Activated T-cell treated with anti-CD3 and anti-CD28 coated beads, Interleukin-2, amount 50 U/mL, for 4 hours (primary cell): ENCODE data around the gene ZBTB12. TPM values are rescaled to one million over a fixed set of nuclear protein-coding genes. Genes with fewer than 3 reads are reported as not detected.
"Not testable (repeated sequence)": the region's sequence is repeated elsewhere in the genome, so short reads cannot be mapped to it uniquely, and the experiment has no call there.

ENCODE experiments used
- ATAC-seq, 2 donors: fragments of 200-7000 bp; cut with Tn5 transposase; one replicate each; pipeline ENCODE4 v1.10.0; 2021
- DNase-seq: peaks from one replicate; pipeline ENCODE4 v3.0.0-alpha.2; 2020
- H3K27me3 Mint-ChIP-seq: one replicate; pipeline ENCODE4 v1.8.0; 2021; ENCODE audit warnings: low read depth, mixed read lengths
- H3K36me3 Mint-ChIP-seq: one replicate; pipeline ENCODE4 v1.8.0; 2022; ENCODE audit warnings: mixed read lengths; ENCODE audit not compliant: insufficient read depth
- H3K4me1 Mint-ChIP-seq: one replicate; pipeline ENCODE4 v1.8.0; 2021; ENCODE audit warnings: low read depth, mixed read lengths
- H3K4me3 Mint-ChIP-seq: one replicate; pipeline ENCODE4 v1.8.0; 2021; ENCODE audit warnings: mild to moderate bottlenecking, moderate library complexity, mixed read lengths
- H3K9me3 Mint-ChIP-seq: one replicate; pipeline ENCODE4 v1.8.0; 2021; ENCODE audit warnings: mixed read lengths
- total RNA-seq, 3 donors: library from RNA; stranded (reverse); gene quantifications; one replicate each; pipeline ENCODE4 v1.2.1, GENCODE V29; 2021

Gene ZBTB12
- total RNA-seq, 3 donors from 2014 or later, result 3.5 to 6.1 (median 5.4) TPM

GRCh38 chr6:31933537-31933936, 31.7 kb upstream of the ZBTB12 start:
- Mint-ChIP-seq H3K36me3 (no peaks in the 10 kb centered on the region), H3K4me3 (no peak overlapping the region), H3K9me3 (no peaks in the 10 kb centered on the region), H3K27me3 (peaks cover 3% of the 10 kb centered on the region), H3K4me1 (no peaks in the 10 kb centered on the region)
- ATAC-seq, result no peak
- DNase-seq, result no peak

GRCh38 chr6:31932137-31932536, 30.3 kb upstream of the ZBTB12 start:
- not testable (repeated sequence) for H3K4me3 Mint-ChIP-seq, H3K36me3 Mint-ChIP-seq

DNA sequence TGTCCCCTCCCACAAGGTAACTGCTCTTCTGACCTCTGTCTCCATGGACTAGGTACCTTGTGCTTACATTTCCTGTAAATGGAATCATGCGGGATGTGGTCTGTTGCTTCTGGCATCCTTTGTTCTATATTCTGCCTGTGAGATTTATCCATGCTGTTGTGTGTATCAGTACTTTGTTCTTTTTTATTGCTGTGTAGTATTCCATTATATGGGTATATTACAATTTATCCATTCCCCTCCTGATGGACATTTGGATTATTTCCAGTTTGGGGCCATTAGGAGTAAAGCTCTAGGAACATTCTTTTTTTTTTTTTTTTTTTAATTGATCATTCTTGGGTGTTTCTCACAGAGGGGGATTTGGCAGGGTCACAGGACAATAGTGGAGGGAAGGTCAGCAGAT, 29.1 kb upstream of the ZBTB12 start:
- ATAC-seq (no peak), DNase-seq (no peak)
- Mint-ChIP-seq H3K36me3 (no peaks in the 10 kb centered on the region), H3K4me3 (no peak overlapping the region), H3K9me3 (no peaks in the 10 kb centered on the region), H3K4me1 (no peaks in the 10 kb centered on the region), H3K27me3 (peaks cover 3% of the 10 kb centered on the region)

More at GRCh38 chr6:31932137-31932536, 30.3 kb upstream of the ZBTB12 start:
- H3K4me1 Mint-ChIP-seq, ATAC-seq, H3K9me3 Mint-ChIP-seq, H3K27me3 Mint-ChIP-seq, DNase-seq: not testable (repeated sequence)

DNA sequence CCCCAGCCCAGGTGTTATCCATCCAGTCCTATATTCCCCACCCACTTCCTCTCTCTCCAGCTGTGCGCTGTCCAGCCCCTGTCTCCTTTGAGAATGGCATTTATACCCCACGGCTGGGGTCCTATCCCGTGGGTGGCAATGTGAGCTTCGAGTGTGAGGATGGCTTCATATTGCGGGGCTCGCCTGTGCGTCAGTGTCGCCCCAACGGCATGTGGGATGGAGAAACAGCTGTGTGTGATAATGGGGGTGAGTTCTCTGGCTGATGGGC, 26.7 kb upstream of the ZBTB12 start:
- Mint-ChIP-seq H3K9me3 (no peaks in the 10 kb centered on the region), H3K36me3 (no peaks in the 10 kb centered on the region), H3K4me1 (no peaks in the 10 kb centered on the region), H3K27me3 (peaks cover 3% of the 10 kb centered on the region), H3K4me3 (no peak overlapping the region)
- ATAC-seq (no peak), DNase-seq (no peak)

GRCh38 chr6:31927863-31928671, 26.2 kb upstream of the ZBTB12 start:
- no peaks in the 10 kb centered on the region for H3K9me3 Mint-ChIP-seq
- peaks cover 3% of the 10 kb centered on the region for H3K27me3 Mint-ChIP-seq
- H3K4me3 Mint-ChIP-seq, result no peak overlapping the region
- no peaks in the 10 kb centered on the region for H3K36me3 Mint-ChIP-seq
- H3K4me1 Mint-ChIP-seq, result no peaks in the 10 kb centered on the region
- ATAC-seq, result no peak
- no peak for DNase-seq

DNA sequence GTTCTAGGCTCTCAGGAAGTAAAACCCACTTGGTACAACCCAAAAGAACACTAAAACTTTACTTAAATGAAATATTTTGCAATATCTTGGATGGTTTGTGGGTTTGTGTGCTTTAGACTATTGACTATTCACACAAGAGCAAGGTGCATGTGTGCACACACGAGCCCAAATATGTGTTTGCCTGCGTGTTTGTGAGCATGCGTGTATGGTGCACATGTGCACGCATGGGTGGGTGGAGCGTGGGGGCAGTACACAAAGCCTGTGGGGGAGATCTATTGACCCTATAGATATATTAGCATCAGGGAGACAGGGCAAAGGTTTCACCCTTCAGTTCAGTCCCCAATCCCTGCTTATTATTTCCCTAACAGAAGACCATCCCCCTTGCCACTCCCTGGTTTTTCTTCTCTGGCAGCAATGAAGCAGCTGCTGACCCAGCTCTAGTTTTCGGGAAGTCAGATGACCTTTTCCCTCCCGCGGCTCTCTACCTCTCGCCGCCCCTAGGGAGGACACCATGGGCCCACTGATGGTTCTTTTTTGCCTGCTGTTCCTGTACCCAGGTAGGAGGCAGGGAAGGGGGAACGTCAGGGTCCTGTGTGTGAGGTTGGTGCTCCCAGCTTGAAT, 25.5 kb upstream of the ZBTB12 start, which contains the start of gene C2:
Gene C2, plus strand, starts transcription at position 476 of the 621 bp plus-strand sequence. Its CDS starts 36 bp downstream, at position 512.
- Mint-ChIP-seq H3K4me3 (no peak within 1 kb of the TSS), H3K9me3 (no peaks in the 10 kb centered on the region), H3K27me3 (no peaks in the 10 kb centered on the region), H3K4me1 (no peaks in the 10 kb centered on the region), H3K36me3 (no peaks in the 10 kb centered on the region)
- no peak for DNase-seq
- ATAC-seq, result no peak

DNA sequence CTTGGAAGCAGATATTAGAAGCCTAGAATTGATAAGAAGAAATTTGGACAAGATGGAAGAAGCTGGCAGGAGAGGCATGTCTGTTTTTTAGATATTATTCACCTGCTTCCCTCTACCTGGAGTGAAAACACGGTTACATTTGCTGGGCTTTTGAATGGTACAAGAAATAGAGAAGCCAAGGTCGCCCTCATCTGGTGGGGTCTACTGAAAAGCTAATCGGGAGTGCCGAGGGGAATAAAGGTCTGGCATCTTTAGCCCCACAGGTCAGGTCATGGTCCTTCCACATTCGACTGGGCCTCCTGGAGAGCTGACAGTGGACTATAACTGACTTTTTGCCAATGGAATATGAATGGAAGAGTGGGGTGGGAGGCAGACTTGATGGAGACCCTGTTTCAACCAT, 21.1 kb upstream of the ZBTB12 start:
- H3K36me3 Mint-ChIP-seq, result no peaks in the 10 kb centered on the region
- H3K27me3 Mint-ChIP-seq, result no peaks in the 10 kb centered on the region
- no peaks in the 10 kb centered on the region for H3K4me1 Mint-ChIP-seq
- DNase-seq (no peak), ATAC-seq (peak in 1 of 2 donors; percentile 30)
- no peaks in the 10 kb centered on the region for H3K9me3 Mint-ChIP-seq
- H3K4me3 Mint-ChIP-seq, result no peak overlapping the region

GRCh38 chr6:31920811-31921210, 18.9 kb upstream of the ZBTB12 start:
- peaks cover 3% of the 10 kb centered on the region for H3K27me3 Mint-ChIP-seq
- no peak for DNase-seq
- H3K9me3 Mint-ChIP-seq, result no peaks in the 10 kb centered on the region
- no peak overlapping the region for H3K4me3 Mint-ChIP-seq
- H3K36me3 Mint-ChIP-seq, result no peaks in the 10 kb centered on the region
- ATAC-seq, result no peak
- no peaks in the 10 kb centered on the region for H3K4me1 Mint-ChIP-seq

- Mint-ChIP-seq H3K27me3 (peaks cover 6% of the 10 kb centered on the region), H3K9me3 (no peaks in the 10 kb centered on the region), H3K36me3 (no peaks in the 10 kb centered on the region), H3K4me1 (no peaks in the 10 kb centered on the region), H3K4me3 (no peak overlapping the region)
- ATAC-seq, result no peak
- DNase-seq, result no peak
Observed at GRCh38 chr6:31919624-31920303, 17.9 kb upstream of the ZBTB12 start.

- H3K4me3 Mint-ChIP-seq, result no peak overlapping the region
- DNase-seq, result no peak
- H3K27me3 Mint-ChIP-seq, result peaks cover 6% of the 10 kb centered on the region
- no peaks in the 10 kb centered on the region for H3K36me3 Mint-ChIP-seq
- no peaks in the 10 kb centered on the region for H3K9me3 Mint-ChIP-seq
- no peak for ATAC-seq
- no peaks in the 10 kb centered on the region for H3K4me1 Mint-ChIP-seq
Observed at GRCh38 chr6:31918069-31918720, 16.3 kb upstream of the ZBTB12 start.

DNA sequence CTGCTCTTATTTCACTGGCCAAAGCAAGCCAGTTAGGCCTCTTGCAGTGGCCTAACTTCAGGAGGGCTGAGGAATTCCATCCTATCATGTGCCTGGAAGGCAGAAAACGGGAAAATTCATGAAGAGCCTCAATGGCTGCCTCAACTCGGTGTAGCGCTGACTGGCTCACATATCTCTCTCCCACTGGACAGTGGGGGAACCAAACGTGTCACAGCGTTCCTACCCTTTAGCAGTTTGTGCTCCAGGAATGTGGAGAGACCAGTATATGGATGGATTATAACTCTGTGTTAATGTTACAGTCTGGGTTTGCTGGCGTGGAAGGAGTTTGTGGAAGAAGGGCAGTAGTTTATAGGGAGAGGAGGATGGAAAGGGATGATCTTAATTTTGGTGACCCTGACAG, 13.9 kb upstream of the ZBTB12 start:
- ATAC-seq, result no peak
- Mint-ChIP-seq H3K27me3 (peaks cover 7% of the 10 kb centered on the region), H3K4me3 (no peak overlapping the region), H3K9me3 (no peaks in the 10 kb centered on the region), H3K4me1 (peaks cover 2% of the 10 kb centered on the region), H3K36me3 (no peaks in the 10 kb centered on the region)
- DNase-seq, result no peak

GRCh38 chr6:31915351-31915750, 13.5 kb upstream of the ZBTB12 start:
- DNase-seq (no peak), ATAC-seq (no peak)
- Mint-ChIP-seq H3K4me1 (peaks cover 3% of the 10 kb centered on the region), H3K27me3 (peaks cover 7% of the 10 kb centered on the region), H3K4me3 (no peak overlapping the region), H3K36me3 (no peaks in the 10 kb centered on the region), H3K9me3 (no peaks in the 10 kb centered on the region)

DNA sequence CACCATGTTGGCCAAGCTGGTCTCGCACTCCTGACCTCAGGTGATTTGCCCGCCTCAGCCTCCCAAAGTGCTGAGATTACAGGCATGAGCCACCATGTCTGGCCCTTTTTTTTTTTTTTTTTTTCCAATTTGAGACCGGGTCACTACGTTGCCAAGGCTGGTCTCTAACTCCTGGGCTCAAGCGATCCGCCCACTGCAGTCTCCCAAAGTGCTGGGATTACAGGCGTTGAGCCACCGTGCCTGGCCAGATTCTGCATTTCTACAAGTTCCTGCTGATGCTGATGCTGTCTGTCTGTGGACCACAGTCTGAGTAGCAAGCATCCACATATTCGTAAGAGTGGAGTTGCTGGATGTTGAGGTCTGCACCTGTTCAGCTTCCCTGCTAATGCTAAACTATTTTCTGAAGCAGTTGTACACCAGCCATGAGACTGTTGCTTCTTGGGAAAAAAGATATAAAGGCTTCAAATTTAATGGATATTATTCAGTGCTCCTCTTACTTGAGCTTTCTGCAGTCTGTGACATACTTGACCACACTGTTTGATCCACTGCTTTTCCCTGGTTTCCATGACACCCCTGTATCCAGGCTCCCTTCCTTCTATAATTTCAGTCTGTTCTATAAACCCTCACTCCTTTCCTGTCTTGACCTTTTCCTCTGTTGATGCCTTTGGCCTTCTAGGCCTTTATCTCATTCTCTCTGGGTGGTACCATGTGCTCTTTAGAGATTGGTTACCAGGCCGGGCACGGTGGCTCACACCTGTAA, 10.1 kb upstream of the ZBTB12 start:
- Mint-ChIP-seq H3K27me3 (peaks cover 13% of the 10 kb centered on the region), H3K4me3 (no peak overlapping the region), H3K9me3 (no peaks in the 10 kb centered on the region), H3K36me3 (no peaks in the 10 kb centered on the region), H3K4me1 (peaks cover 7% of the 10 kb centered on the region)
- no peak for ATAC-seq
- DNase-seq, result no peak

DNA sequence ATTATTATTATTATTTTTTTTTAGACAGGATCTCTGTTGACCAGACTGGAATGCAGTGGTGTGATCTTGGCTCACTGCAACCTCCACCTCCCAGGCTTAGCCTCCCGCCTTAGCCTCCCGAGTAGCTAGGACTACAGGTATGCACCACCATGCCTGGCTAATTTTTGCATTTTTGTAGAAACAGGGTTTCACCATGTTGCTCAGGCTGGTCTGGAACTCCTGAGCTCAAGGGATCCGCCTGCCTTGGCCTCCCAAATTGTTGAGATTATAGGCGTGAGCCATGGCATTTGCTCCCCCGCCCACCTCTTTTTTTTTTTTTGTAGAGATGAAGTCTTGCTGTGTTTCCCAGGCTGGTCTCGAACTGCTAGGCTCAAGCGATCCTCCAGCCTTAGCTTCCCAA, 7.4 kb upstream of the ZBTB12 start:
- ATAC-seq, H3K9me3 Mint-ChIP-seq, H3K36me3 Mint-ChIP-seq, H3K4me1 Mint-ChIP-seq, H3K4me3 Mint-ChIP-seq, DNase-seq: not testable (repeated sequence)
- peaks cover 11% of the 10 kb centered on the region for H3K27me3 Mint-ChIP-seq
